ENCODE measurements around the gene RNF207.

DNA sequence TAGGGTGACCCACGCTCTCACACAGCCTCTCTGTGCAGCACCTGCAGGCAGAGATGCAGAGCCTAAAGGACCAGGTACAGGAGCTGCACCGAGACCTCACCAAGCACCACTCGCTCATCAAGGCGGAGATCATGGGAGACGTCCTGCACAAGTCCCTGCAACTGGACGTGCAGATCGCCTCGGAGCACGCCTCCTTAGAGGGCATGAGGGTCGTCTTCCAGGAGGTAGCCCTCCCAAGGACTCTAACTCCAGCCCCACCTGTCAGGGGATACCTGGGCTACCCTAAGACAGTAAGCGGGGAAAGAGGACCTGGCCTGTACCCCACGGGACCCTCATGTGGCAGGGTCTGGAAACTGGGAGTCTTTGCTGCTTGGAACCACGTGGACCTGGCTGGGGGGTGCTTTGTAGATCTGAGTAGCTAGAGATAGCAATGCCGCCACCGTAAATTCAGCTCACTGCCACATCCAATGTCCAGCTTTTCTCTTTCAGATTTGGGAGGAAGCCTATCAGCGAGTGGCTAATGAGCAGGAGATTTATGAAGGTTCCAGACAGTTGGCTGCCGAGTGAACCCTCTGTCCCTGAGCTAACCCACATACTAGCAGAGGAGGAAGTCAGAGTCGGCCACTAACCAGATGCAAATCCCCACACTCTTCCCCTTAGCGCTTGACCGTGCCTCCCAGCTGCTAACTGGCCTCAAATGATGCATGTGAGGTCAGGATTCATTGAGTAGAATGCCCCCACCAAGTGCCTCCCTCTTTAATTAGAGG lies 6.5 kb downstream of the RNF207 start:
- TF ChIP-seq, protein P1, sequence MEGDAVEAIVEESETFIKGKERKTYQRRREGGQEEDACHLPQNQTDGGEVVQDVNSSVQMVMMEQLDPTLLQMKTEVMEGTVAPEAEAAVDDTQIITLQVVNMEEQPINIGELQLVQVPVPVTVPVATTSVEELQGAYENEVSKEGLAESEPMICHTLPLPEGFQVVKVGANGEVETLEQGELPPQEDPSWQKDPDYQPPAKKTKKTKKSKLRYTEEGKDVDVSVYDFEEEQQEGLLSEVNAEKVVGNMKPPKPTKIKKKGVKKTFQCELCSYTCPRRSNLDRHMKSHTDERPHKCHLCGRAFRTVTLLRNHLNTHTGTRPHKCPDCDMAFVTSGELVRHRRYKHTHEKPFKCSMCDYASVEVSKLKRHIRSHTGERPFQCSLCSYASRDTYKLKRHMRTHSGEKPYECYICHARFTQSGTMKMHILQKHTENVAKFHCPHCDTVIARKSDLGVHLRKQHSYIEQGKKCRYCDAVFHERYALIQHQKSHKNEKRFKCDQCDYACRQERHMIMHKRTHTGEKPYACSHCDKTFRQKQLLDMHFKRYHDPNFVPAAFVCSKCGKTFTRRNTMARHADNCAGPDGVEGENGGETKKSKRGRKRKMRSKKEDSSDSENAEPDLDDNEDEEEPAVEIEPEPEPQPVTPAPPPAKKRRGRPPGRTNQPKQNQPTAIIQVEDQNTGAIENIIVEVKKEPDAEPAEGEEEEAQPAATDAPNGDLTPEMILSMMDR (IDR thresholded peaks at IDR 0.05; ENCODE audit: low read depth, low read length) = no peak
- no peak for TF ChIP-seq EZH2phosphoT487 (IDR thresholded peaks at IDR 0.05; ENCODE audit: low read depth)

All from OCI-LY3 (cell line).